HG03442 (cell line): ENCODE data around the gene ALOXE3.
"Not testable (repeated sequence)": the region's sequence is repeated elsewhere in the genome, so short reads cannot be mapped to it uniquely, and the experiment has no call there.

Experiments used
- ATAC-seq: cut with Tn5 transposase; IDR thresholded peaks from one replicate; pipeline ENCODE4 v1.9.1; 2021; ENCODE audit warnings: mild to moderate bottlenecking, moderate library complexity; ENCODE audit not compliant: unreplicated experiment

ALOXE3 gene

GRCh38 chr17:8122924-8123694 lies 4.8 kb upstream of the ALOXE3 start:
- ATAC-seq: no peak

- no peak for ATAC-seq
Observed at GRCh38 chr17:8122422-8122923, 4.2 kb upstream of the ALOXE3 start.

- peak; percentile 22 for ATAC-seq
Observed at GRCh38 chr17:8121681-8122421, 3.5 kb upstream of the ALOXE3 start.

- ATAC-seq: no peak
Observed at GRCh38 chr17:8121407-8121680, 3.0 kb upstream of the ALOXE3 start.

GRCh38 chr17:8120520-8121406 lies 2.4 kb upstream of the ALOXE3 start:
- ATAC-seq: no peak

- ATAC-seq: peak; percentile 34
Observed at GRCh38 chr17:8119581-8120519, 1.5 kb upstream of the ALOXE3 start.

- ATAC-seq: peak; percentile 43
Observed at GRCh38 chr17:8118769-8119580, 661 bp upstream of the ALOXE3 start.

GRCh38 chr17:8117367-8117979 lies 841 bp downstream of the ALOXE3 start:
- no peak for ATAC-seq

- ATAC-seq: no peak
Observed at GRCh38 chr17:8116776-8117175, 1.5 kb downstream of the ALOXE3 start.

GRCh38 chr17:8110907-8111306 lies 7.4 kb downstream of the ALOXE3 start:
- ATAC-seq: no peak

- ATAC-seq: no peak
Observed at GRCh38 chr17:8110456-8110804, 7.9 kb downstream of the ALOXE3 start.

- ATAC-seq: no peak
Observed at GRCh38 chr17:8109661-8110455, 8.5 kb downstream of the ALOXE3 start.

- no peak for ATAC-seq
Observed at GRCh38 chr17:8108972-8109660, 9.2 kb downstream of the ALOXE3 start.

- ATAC-seq: not testable (repeated sequence)
Observed at GRCh38 chr17:8106980-8107379, 11.3 kb downstream of the ALOXE3 start.

GRCh38 chr17:8105957-8106398 lies 12.3 kb downstream of the ALOXE3 start:
- ATAC-seq: no peak

- ATAC-seq: no peak
Observed at GRCh38 chr17:8104911-8105310, 13.4 kb downstream of the ALOXE3 start.

GRCh38 chr17:8103549-8103948 lies 14.8 kb downstream of the ALOXE3 start:
- ATAC-seq: no peak

- ATAC-seq: no peak
Observed at GRCh38 chr17:8101721-8102120, 16.6 kb downstream of the ALOXE3 start.
